Vagina (tissue), 2 donors: ENCODE measurements around the gene GRIN2C.

ENCODE experiments used
- CTCF ChIP-seq, 3 experiments: fragments of 450-650 bp in 2 of 3; fragments of 200-600 bp in 1 of 3; sonication (generic) in 1 of 3; IDR thresholded peaks; one replicate each; pipeline ENCODE4 v1.5.1; 2017 to 2019; ENCODE audit warnings: antibody characterized with exemption in 3 of 3, mild to moderate bottlenecking in 2 of 3, moderate library complexity in 2 of 3
- POLR2A ChIP-seq, 2 donors: fragments of 450-650 bp; IDR thresholded peaks; one replicate each; pipeline ENCODE4 v1.6.1; 2017; ENCODE audit warnings: antibody characterized with exemption in 2 of 2, mild to moderate bottlenecking in 2 of 2, moderate library complexity in 2 of 2
- POLR2AphosphoS5 ChIP-seq, 2 donors: sonication (generic); formaldehyde crosslinking; IDR thresholded peaks; one replicate each; pipeline ENCODE4 v1.9.0; 2017; ENCODE audit warnings: antibody characterized with exemption in 2 of 2, mild to moderate bottlenecking in 2 of 2, low read depth in 1 of 2; ENCODE audit not compliant: insufficient read depth in 1 of 2

- no peak for TF ChIP-seq POLR2AphosphoS5 (IDR thresholded peaks at IDR 0.05; ENCODE audit: insufficient read depth in 1 of 2, low read depth in 1 of 2)
- TF ChIP-seq POLR2A (IDR thresholded peaks at IDR 0.05) = no peak
- TF ChIP-seq CTCF (IDR thresholded peaks at IDR 0.05) = no peak
These were observed 4.0 kb upstream of the GRIN2C start for GRCh38 chr17:74863420-74864296.
